Esophagus muscularis mucosa (tissue), 4 donors: ENCODE data around the gene PPP1R2.

ENCODE experiments used
- EP300 ChIP-seq: sonication (generic); formaldehyde crosslinking; IDR thresholded peaks from one replicate; pipeline ENCODE4 v1.6.1; 2017; ENCODE audit warnings: antibody characterized with exemption
- POLR2A ChIP-seq: fragments of 450-650 bp; IDR thresholded peaks from one replicate; pipeline ENCODE4 v1.6.1; 2017; ENCODE audit warnings: antibody characterized with exemption, moderate library complexity, mild to moderate bottlenecking, low read depth
- TF ChIP-seq, protein P1 (sequence below), 3 experiments: fragments of 200-600 bp in 2 of 3; fragments of 450-650 bp in 1 of 3; sonication (generic) in 2 of 3; IDR thresholded peaks; one replicate each; pipeline ENCODE4 v1.5.1; 2017 to 2019; ENCODE audit warnings: antibody characterized with exemption in 3 of 3, mild to moderate bottlenecking in 2 of 3, moderate library complexity in 1 of 3

DNA sequence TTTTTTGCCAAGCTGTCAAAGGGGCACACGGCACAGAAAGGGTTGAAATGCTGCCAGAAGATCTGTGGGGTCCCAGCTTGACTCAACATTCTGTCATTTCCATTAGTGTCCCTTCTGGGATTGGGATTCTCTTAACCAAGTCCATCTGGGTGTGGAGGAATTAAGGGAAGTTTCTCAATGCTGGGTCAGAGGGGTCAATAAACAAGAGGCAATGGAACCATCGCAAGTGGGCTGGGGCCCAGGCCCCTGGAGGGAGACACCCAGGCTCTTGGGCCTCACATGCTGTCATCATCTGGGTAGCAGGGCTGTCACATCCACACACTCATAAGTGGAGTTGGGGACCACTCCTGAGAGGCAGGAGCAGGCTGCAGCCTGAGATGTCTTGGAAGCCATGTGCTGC, 48.7 kb upstream of the PPP1R2 start:
- TF ChIP-seq, protein P1, sequence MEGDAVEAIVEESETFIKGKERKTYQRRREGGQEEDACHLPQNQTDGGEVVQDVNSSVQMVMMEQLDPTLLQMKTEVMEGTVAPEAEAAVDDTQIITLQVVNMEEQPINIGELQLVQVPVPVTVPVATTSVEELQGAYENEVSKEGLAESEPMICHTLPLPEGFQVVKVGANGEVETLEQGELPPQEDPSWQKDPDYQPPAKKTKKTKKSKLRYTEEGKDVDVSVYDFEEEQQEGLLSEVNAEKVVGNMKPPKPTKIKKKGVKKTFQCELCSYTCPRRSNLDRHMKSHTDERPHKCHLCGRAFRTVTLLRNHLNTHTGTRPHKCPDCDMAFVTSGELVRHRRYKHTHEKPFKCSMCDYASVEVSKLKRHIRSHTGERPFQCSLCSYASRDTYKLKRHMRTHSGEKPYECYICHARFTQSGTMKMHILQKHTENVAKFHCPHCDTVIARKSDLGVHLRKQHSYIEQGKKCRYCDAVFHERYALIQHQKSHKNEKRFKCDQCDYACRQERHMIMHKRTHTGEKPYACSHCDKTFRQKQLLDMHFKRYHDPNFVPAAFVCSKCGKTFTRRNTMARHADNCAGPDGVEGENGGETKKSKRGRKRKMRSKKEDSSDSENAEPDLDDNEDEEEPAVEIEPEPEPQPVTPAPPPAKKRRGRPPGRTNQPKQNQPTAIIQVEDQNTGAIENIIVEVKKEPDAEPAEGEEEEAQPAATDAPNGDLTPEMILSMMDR (IDR thresholded peaks at IDR 0.05): no peak
- TF ChIP-seq EP300 (no peak), POLR2A (no peak)
